Fibroblast of gingiva (primary cell): ENCODE data around the gene NLGN1.

Experiments
- DNase-seq: peaks from one replicate; pipeline ENCODE4 v3.0.0-alpha.2; 2011; ENCODE audit warnings: low read depth

The NLGN1 gene

DNA sequence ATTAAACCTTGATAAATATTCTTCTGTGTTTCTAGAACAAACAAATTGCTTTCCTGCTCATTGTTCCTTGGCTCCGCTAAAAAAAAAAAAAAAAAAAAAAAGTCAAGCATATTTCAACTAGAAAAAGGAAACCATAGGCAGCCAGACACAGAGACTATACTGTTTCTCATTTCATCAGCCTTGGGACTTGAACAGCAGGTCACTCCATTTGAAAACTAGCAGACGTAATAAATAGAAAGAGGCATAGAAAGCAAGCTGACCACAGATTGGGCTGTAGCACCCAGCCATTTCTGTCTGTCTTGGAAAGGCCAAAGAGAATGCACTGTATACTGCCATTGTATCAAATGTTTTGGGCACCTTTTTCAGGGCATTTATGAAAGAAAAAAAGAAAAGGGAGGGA lies 697.1 kb downstream of the NLGN1 start:
- DNase-seq, result no peak

- DNase-seq, result no peak
Observed at GRCh38 chr3:174097686-174098085, 700.1 kb downstream of the NLGN1 start.

DNA sequence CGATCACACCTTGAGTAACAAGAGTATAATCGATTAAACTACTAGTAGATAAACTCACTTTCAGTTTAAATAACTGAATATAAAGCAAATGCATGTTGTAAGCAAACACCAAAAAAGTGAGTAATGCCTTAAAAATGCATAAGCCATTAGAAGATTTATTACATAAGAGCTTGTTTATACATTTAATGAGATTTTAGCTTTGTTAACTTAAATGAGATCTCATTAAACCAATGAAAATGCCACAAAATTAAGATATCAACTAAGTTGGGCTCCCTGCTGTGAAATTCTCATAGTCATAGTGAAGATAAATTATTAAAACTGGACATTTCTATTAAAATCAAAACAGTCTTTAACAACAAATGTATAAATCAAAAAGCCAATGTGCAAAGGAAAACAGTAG lies 701.2 kb downstream of the NLGN1 start:
- DNase-seq, result no peak

- no peak for DNase-seq
Observed at GRCh38 chr3:174099724-174100123, 702.2 kb downstream of the NLGN1 start.

DNA sequence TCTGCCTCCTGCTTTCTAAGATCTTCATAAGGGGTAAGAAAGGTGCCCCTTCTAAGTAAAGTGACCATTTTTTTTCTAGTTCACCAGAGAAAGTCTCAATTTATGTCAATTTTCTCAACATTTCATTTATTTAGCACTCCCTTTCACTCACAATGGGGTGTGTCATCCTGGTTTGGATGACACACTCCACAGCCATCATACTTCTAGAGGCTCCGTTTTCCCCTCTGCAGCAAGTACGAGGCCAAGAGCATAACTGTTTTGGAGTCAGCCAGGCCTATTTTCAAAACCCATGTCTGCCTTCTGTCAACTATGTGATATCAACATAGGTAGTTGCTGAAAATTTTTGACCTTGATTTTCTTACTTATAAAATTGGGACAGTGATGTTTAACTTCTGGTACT lies 703.2 kb downstream of the NLGN1 start:
- no peak for DNase-seq

DNA sequence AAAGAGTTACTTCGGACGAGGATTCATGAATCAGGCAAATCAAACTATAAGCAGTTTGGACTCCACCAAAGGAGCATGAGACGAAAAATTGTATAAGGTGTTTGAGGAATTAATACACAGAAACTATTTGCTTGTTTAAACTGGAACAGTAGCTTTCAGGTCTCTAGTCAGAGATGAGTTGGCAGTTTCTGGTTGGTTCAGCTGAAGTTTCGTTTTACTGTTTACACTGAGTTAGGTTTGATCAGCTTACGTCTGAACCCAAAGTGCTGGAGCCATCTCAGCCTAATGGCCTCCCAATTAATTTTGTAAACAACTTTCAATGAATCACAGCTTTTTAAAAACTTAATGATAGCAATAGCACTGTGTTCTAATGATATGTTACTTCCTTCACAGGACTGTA lies 703.7 kb downstream of the NLGN1 start:
- peak; percentile 31 for DNase-seq

DNA sequence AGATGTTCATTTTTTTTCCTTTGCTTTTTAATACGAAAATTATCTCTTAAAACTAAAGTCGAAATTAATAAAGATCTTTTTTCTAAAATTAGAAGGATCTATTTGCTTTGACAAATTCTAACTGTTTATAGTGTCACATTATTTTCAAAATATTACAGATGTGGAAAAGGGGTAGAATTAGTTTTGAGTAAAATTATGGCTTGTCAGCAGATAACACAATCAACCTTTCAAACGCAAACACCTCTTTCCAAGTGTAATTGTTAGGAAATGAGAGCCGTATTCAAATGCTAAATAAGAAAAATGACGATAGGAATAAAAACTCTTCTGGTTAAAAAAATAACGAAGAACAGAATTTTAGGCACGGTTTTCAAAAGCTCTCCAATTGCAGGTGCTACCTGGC lies 704.7 kb downstream of the NLGN1 start:
- DNase-seq, result no peak

DNA sequence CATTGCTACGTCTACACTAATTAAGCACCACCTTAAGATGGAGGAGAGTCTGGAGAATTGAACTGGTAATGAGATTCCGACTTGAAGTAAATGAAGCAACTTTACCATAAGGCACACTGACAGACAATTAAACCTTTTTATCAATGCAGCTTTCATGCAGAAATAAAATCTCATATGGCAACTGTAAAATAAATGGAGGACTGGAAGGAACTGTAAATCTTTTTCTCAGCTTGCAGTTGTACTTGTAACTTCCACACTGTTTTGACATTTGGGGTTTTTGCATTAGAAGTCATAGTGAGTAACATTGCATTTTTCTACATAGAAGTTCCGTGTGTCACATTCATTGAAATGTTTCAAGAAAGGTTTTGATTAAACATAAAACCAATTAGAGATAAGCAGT lies 705.3 kb downstream of the NLGN1 start:
- DNase-seq, result no peak

DNA sequence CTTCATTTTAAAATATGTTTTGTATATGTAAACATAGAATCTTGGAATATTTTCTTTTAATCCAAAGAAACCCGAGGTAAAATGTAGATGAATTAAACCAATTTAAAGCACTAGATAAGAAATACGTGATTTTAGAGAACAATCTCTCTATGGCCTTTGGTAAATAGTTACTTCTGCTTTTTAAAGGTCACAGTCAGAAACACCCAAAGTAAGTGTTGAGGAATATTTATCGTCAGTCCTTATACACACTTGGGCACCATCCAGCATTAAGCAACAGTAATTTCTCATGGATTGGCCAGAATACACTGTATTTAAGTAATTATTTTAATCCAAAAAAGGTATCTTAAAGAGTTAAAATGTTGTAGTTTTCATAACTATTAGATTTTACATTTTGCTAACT lies 713.2 kb downstream of the NLGN1 start:
- DNase-seq, result no peak

DNA sequence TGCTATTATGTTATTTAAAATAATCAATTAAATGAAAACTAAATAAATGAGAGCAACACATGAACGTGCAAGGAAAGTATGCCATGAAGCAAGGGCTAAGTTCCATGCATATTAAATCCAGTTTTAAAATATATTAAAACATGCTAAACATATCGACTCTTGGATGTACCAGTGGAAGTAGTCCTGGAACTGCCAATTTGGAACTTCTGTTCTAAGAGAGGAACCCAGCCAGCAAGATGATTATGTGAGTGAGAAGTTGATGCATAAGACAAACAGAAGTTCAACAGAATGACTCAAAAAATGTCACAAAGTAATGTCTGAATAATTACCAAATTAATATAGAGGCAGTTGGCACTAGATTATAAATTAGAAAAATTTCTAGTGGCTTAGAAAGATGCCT lies 714.2 kb downstream of the NLGN1 start:
- DNase-seq, result no peak

DNA sequence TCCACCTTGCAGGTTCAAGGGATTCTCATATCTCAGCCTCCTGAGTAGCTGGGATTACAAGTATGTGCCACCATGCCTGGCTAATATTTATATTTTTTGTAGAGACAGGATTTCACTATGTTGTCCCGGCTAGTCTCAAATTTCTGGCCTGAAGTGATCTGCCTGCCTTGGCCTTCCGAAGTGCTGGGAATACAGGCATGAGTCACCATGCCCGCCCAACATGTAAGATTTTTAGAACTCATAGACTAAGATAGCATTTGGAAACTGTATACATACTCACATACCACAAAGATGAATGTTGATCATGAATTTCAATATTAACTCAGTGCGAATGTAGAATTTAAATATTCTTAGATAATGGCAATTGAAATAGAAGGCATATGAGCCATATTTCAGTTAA lies 718.9 kb downstream of the NLGN1 start:
- DNase-seq, result peak; percentile 4

DNA sequence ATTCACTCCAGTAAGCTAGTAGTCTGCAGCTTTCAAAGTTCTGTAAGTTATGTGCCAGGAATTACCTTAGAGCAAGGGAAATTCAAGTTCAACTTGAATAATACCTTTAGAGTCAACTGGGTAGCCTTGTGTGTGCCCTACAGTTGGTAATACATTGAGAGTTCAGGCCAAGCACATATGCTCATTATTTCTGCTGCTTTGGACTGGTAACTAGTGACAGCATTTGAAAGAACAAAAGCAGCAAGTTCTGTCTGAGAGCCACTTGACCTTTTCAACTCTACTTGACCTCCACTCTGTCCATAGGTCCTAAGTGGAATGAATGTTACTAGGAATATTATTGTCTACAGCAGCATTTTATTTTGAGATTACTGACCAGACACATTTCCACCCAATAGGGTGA lies 723.5 kb downstream of the NLGN1 start:
- DNase-seq, result no peak

GRCh38 chr3:174122411-174122810 lies 724.9 kb downstream of the NLGN1 start:
- DNase-seq, result no peak

DNA sequence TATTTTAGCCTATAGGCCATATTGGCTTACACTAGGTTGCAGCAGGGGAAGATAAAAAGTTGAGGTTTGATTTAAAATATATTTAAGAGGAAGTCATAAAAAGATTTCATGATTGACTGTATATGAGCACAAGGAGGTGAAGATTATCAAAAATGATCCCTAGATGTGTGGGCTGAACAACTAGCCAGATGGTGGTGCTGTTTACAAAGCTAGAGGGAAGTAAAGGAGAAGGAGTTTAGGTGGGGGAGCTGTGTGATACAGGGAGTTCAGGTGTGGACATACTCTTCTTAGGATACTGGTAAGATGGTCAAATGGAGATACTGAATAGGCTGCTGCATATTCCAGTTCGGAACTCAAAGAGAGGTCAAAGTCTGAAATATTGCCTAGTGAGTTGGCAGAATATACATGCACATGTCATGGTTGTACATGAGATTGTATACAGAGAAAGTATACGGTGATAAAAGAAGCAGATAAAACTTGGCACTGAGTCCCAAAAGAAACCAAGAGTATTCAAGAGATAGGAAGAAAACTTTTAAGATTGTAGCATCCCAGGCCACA lies 727.8 kb downstream of the NLGN1 start:
- DNase-seq, result peak; percentile 45

GRCh38 chr3:174126990-174127758 lies 729.6 kb downstream of the NLGN1 start:
- DNase-seq, result no peak

GRCh38 chr3:174132006-174132405 lies 734.5 kb downstream of the NLGN1 start:
- peak; percentile 35 for DNase-seq

DNA sequence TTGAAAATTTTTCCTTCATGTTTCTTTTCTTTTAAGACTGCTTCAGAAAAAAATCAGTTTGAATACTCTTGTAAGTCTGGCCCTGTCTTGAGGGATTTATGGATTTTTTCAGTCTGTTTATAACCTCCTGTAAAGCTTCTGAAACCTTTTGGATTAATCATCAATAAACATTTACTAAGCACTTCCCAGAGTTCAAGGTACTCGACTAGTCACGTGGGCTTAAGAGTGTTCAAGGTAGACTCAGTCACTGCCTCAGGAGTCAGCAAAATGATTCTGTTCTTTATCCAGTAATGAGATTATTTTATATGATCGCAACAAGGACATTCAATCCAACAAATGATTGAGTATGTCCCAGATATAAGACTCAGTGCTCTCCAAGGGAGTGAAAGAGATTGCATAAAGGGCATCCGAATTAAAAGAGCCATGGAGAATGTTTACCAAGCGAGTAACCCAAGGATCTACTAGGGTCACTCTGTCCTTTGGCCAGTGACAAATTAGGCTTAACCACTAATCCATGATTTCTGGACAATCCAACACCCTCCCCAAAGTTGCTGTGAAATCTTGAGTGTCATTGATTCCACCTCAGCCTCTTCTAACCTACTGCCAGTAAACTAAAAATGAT lies 735.0 kb downstream of the NLGN1 start:
- no peak for DNase-seq

- DNase-seq, result no peak
Observed at GRCh38 chr3:174146008-174146407, 748.5 kb downstream of the NLGN1 start.

- DNase-seq, result no peak
Observed at GRCh38 chr3:174147798-174148197, 750.3 kb downstream of the NLGN1 start.

- peak; percentile 42 for DNase-seq
Observed at GRCh38 chr3:174153871-174154270, 756.3 kb downstream of the NLGN1 start.

GRCh38 chr3:174156200-174156599 lies 758.7 kb downstream of the NLGN1 start:
- no peak for DNase-seq

- DNase-seq, result no peak
Observed at GRCh38 chr3:174158674-174159073, 761.1 kb downstream of the NLGN1 start.

DNA sequence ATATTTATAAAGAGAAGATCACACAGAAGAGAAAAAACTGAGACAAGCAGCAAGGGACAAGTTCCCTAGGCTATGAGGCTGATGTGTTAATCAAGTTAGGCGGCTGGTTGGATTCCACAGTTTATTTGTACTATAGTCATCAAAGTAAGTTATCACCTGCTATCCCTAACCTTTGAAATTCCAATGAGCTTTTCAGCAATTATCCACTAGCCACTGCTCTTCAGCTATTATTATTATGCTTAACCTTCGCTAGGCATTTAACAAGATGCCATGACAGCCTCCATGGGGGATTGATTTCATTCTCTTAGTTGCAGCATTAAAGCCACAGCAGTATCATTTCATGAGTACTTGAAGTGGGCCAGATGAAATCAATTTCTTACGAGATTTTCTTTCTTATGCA lies 762.1 kb downstream of the NLGN1 start:
- peak; percentile 40 for DNase-seq

DNA sequence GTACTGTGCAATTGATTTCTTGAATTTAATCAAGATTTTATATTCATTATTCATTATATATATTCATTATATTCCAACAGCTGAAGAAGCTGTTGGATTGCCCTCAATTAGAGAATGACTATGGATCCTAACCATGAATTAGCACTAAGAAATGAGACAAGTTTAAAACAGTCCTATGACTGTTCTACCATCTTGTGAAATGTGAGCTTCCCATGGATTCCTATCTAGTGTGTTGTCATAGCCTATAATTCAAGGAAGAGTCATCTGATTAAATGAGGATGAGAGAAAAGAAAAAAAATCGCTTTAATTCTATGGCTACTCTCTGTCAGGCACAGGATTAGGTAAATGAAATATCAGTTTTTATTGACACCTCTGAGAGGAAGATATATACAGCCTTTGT lies 765.0 kb downstream of the NLGN1 start:
- peak; percentile 6 for DNase-seq
